GM21619 (cell line): Measurements from ENCODE around the gene CYB5R4.

Source experiments
- ATAC-seq: cut with Tn5 transposase; IDR thresholded peaks from one replicate; pipeline ENCODE4 v1.9.1; 2021; ENCODE audit not compliant: unreplicated experiment

CYB5R4 gene, protein sequence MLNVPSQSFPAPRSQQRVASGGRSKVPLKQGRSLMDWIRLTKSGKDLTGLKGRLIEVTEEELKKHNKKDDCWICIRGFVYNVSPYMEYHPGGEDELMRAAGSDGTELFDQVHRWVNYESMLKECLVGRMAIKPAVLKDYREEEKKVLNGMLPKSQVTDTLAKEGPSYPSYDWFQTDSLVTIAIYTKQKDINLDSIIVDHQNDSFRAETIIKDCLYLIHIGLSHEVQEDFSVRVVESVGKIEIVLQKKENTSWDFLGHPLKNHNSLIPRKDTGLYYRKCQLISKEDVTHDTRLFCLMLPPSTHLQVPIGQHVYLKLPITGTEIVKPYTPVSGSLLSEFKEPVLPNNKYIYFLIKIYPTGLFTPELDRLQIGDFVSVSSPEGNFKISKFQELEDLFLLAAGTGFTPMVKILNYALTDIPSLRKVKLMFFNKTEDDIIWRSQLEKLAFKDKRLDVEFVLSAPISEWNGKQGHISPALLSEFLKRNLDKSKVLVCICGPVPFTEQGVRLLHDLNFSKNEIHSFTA

GRCh38 chr6:83859410-83860358 is at the start of gene CYB5R4:
TSS of gene CYB5R4 (plus strand) at chr6:83859689. CDS start at chr6:83859783, 94 bp downstream.
- peak; percentile 98 for ATAC-seq

GRCh38 chr6:83812595-83812994 is 46.9 kb upstream of the CYB5R4 start:
- ATAC-seq, result no peak

DNA sequence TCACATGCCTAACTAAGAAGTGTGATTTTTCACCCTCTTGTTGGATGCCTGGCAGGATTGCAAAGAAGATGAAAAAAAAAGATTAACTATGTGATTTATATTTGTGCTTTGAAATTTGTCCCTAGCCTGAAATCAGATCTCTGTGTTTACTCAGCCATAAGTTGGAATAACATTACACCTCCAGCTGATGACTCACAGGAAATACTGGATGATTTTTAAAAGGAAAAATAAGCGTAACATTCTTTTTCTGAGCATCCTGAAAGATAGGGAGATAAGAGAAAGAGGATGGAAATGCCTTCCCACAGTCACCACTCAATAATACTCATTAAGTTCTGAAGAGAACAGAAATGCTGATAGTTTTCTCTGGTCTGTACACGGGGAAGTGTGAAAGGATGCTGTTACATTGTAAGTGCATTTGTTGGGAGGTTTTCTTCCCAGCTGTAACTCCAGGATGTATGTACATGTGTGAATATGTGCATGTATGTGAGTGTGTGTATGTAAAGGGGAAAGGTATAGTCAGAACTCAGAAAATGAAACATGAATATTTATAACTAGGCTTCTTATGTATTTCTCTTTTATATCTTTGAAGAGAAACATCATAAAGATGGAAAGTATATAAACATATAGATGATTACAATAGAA is 43.7 kb upstream of the CYB5R4 start:
- no peak for ATAC-seq

- ATAC-seq, result no peak
Measured at GRCh38 chr6:83822629-83823169, 36.8 kb upstream of the CYB5R4 start.

DNA sequence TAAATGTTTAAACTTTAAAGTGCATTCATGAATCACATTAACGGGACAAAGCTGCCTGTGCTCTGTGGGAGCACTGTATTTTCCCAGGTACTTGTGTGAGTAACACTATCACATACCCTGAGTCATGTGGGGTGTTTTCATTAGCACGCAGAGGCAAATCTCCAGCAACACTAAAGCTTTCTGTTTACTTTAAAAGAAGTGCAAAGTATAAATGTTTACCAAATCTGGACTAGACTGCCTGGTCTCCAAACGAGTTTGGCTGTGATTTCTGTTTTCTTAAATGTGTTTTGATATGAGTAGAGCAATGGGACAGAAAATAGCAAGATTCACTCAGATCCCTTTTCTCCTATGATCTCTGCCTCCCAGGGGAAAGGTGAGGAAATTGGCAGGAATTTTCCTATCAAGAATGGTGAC is 35.1 kb upstream of the CYB5R4 start:
- no peak for ATAC-seq

DNA sequence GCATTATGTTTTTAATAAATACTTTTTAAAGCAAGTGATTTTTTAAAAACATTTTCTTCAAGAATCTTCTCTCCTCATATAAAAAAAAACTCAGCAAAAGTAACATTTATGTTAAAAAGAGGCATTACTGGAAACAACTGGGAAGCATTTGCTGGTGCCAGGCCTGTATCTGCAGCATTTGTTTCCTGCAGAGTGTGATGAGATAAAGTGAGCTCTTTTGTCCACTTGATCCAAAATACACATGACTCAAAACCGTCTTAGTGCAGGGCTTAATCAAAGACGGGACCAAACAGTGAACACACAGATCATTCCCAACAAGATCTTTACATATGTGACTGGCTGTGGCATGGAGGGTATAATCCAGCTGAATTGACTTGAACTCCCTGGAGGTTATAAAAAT is 34.7 kb upstream of the CYB5R4 start:
- ATAC-seq, result no peak

DNA sequence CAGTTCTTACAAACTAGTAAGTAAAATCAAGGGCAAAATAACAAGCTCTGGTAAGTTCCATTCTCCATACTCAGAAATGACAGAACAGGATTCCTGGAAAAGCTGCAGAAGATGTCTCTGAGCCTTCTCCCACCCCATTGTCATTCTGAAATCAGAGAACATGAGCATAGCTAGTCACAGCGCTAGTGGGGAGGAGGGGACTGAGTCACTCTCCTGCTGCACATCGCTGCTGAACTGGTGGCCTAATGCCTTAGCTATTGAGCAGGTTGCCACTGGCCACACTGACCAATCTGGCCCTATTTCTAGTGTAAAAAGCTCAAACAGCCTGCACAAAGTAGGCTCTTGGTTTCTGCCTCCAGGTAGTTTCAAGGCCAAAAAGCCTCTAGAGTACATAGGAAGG is 32.4 kb upstream of the CYB5R4 start:
- no peak for ATAC-seq

DNA sequence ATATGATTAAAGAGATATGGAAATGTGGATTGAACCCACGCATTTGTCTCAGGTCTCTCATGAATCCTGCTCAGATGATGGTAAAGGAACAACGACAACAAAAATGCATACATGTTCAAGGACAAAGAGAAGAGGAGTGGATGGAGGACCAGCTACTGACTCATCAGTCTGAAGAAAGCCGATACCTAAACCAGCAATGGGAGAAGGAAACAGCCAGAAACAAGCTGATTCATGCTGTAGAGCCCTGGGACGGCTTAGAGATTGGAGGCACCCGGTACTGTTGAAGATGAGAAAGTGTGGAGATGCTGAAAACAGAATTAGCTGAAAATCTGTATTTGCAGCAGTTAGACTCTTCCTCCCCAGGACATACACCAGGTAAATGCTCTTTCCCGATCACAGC is 20.8 kb upstream of the CYB5R4 start:
- ATAC-seq, result no peak

DNA sequence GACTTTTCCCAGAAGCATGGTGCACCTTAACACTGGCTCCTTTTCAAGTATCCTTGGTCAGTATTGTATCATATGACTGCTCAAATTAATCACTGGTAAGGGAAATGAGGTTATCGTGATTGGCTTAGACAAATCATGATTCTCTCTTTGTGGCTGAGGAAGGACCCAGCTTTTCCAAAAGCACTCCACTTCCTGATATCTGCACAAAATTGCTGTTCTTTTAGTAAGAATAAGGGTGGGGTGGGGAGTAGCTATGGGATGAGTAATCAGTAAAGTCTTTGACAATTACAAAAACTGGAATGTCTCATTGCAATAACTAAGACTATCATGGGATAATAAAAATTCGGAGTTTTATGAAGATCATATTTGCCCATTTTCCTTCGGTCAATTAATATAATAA is 15.3 kb upstream of the CYB5R4 start:
- ATAC-seq, result no peak

DNA sequence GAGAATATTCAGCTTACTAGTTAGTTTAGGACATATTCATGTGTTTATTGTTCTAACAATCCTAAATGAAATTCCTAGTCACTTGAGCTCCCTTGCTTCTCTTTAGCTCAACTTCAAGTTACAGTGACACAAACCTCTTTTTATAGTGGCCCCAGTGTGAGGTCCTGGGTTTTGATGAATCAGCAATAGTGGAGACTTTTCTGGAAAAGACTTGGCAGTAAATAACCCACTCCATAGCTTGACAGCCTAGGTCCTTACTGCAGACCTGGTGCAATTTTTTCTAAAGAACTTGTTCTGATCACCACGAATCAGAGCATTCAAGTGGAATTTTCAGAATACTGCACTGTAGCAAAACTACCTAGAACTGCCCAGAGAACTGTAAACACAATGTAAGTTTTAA is 13.2 kb upstream of the CYB5R4 start:
- ATAC-seq, result no peak

DNA sequence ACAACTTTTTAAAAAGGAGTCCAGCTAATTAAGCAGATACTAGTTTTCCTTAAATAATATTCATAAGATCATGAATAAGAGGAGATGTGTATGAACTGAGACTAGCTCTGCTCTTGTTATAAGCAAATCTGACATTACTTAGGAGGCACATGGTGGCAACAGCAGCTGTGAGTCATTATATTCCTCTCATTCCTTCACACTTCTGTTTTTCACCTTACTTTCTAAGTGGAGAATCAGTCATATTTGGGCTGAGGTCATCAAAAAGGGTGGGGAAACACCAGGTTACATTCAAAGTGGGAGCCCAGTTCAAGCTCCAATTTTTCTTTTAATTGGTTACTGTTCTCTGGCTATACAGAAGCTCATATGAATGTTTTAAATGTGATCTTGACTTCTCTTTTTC is 12.3 kb upstream of the CYB5R4 start:
- peak; percentile 96 for ATAC-seq

GRCh38 chr6:83849127-83849526 is 10.4 kb upstream of the CYB5R4 start:
- no peak for ATAC-seq

DNA sequence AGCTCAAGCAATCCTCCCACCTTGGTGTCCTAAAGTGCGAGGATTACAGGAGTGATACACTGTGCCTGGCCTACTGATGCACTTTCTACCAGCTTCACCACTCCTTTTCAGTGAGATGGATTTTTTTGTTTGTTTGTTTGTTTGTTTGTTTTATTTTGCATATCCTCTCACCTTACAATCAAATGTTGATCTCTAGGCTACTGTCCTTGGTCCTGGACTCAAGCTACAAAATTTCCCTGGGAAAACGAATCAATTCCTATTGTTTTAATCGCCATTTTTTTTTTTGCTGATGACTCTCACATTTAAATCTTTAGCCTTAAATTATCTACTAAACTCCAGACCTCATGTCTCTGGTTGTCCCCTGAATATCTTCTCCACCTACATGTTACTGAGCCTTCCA is 9.9 kb upstream of the CYB5R4 start:
- ATAC-seq, result no peak

GRCh38 chr6:83852528-83853177 is 6.8 kb upstream of the CYB5R4 start:
- no peak for ATAC-seq

GRCh38 chr6:83853178-83854000 is 6.1 kb upstream of the CYB5R4 start, which contains the start of gene RIPPLY2:
TSS of gene RIPPLY2 (plus strand) at chr6:83853360. CDS start at chr6:83853417, 57 bp downstream.
- no peak for ATAC-seq

GRCh38 chr6:83854001-83854501 is 5.4 kb upstream of the CYB5R4 start:
- ATAC-seq, result no peak

- no peak for ATAC-seq
Measured at GRCh38 chr6:83854766-83855165, 4.7 kb upstream of the CYB5R4 start.

GRCh38 chr6:83860359-83860755 is 868 bp downstream of the CYB5R4 start:
- ATAC-seq, result no peak

- no peak for ATAC-seq
Measured at GRCh38 chr6:83860782-83861495, 1.4 kb downstream of the CYB5R4 start.
